ENCODE measurements around the gene MAP2K6. TPM values are rescaled to one million over a fixed set of nuclear protein-coding genes. Genes with fewer than 3 reads are reported as not detected.
A peak's percentile ranks its signal among the peaks of the same experiment; 100 is the strongest.

Gene MAP2K6
- total RNA-seq, 1 experiment from 2014 or later, result 43.0 TPM

GRCh38 chr17:69451416-69452394 lies 37.2 kb downstream of the MAP2K6 start:
- peak; percentile 46 for ATAC-seq
- DNase-seq (ENCODE audit: low spot score), result no peak
- ChIA-PET CTCF (interaction anchor here (0.8 to 2.0 kb wide), 7 partner anchors 9 to 559 kb away, joined by 3 to 6 read pairs (median 4); partner anchors contain the start of gene MAP2K6), POLR2A (interaction anchor here (0.7 to 1.3 kb wide), 2 partner anchors 10 to 21 kb away, joined by 3 to 5 read pairs; no protein-coding TSS in a partner anchor)
- H3K4me3 Mint-ChIP-seq, result peak overlapping the region; percentile 10
- peaks cover 1% of the 10 kb centered on the region for H3K36me3 Mint-ChIP-seq
- no peak for TF ChIP-seq OVOL2 (CRISPR knock-in tag; IDR thresholded peaks at IDR 0.05; ENCODE audit: borderline replicate concordance)
- TF ChIP-seq MAX (CRISPR knock-in tag; IDR thresholded peaks at IDR 0.05), result peak; percentile 20; the same call in 1 of the 2 replicates
- no peak for TF ChIP-seq PREB (CRISPR knock-in tag; IDR thresholded peaks at IDR 0.05; ENCODE audit: borderline replicate concordance)
- TF ChIP-seq NFE2L1 (CRISPR knock-in tag; IDR thresholded peaks at IDR 0.05), result no peak
- TF ChIP-seq, protein P1, sequence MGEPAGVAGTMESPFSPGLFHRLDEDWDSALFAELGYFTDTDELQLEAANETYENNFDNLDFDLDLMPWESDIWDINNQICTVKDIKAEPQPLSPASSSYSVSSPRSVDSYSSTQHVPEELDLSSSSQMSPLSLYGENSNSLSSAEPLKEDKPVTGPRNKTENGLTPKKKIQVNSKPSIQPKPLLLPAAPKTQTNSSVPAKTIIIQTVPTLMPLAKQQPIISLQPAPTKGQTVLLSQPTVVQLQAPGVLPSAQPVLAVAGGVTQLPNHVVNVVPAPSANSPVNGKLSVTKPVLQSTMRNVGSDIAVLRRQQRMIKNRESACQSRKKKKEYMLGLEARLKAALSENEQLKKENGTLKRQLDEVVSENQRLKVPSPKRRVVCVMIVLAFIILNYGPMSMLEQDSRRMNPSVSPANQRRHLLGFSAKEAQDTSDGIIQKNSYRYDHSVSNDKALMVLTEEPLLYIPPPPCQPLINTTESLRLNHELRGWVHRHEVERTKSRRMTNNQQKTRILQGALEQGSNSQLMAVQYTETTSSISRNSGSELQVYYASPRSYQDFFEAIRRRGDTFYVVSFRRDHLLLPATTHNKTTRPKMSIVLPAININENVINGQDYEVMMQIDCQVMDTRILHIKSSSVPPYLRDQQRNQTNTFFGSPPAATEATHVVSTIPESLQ (CRISPR knock-in tag; IDR thresholded peaks at IDR 0.05), result no peak
- TF ChIP-seq, protein P2, sequence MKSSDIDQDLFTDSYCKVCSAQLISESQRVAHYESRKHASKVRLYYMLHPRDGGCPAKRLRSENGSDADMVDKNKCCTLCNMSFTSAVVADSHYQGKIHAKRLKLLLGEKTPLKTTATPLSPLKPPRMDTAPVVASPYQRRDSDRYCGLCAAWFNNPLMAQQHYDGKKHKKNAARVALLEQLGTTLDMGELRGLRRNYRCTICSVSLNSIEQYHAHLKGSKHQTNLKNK (CRISPR knock-in tag; IDR thresholded peaks at IDR 0.05), result no peak
- no peak for TF ChIP-seq JUN (CRISPR knock-in tag; IDR thresholded peaks at IDR 0.05)
- peak overlapping the region; percentile 98 for H3K27ac Mint-ChIP-seq
- no peaks in the 10 kb centered on the region; the same call in 1 of the 2 replicates for H3K9me3 Mint-ChIP-seq
- no peaks in the 10 kb centered on the region for H3K27me3 Mint-ChIP-seq (ENCODE audit: low read depth)
- H3K4me1 Mint-ChIP-seq, result peaks cover 82% of the 10 kb centered on the region

DNA sequence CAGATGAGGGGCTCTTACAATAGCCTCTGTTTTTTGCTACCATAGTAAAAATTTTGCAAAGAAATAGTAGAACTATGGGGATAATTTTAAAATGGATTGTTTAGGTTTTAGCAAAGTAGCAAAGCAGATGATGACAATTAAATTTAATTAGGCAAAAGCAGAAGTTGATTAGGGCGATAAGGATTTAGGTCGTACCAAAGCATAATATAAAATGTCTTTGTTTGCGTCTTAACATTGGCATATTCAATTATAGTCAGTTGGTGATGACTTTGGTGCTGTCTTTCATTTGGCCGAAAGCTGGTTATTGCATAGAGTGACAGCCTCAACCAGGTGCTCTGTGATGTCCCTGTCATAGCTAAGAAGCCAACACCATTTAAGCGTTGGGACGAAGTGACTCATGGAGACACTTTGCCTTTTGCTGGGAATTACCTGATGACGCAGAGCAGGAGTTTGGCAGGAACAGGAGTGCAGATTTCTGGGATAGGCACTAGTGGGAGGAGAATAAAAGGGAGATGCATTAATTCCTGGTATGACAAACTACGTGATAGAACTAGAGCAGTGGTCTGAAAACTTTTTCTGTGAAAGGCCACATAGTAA lies 38.3 kb downstream of the MAP2K6 start:
- DNase-seq (ENCODE audit: low spot score), result no peak
- ATAC-seq, result no peak
- Mint-ChIP-seq H3K36me3 (peaks cover 4% of the 10 kb centered on the region), H3K4me1 (peaks cover 85% of the 10 kb centered on the region), H3K27me3 (ENCODE audit: low read depth) (no peaks in the 10 kb centered on the region), H3K27ac (peak overlapping the region; percentile 64; the same call in 1 of the 2 replicates), H3K9me3 (no peaks in the 10 kb centered on the region; the same call in 1 of the 2 replicates), H3K4me3 (peak overlapping the region; percentile 10)
- TF ChIP-seq GTF2I (CRISPR knock-in tag; conservative IDR thresholded peaks at IDR 0.05) (no peak), ZNF425 (CRISPR knock-in tag; conservative IDR thresholded peaks at IDR 0.05) (no peak), ZSCAN18 (CRISPR knock-in tag; IDR thresholded peaks at IDR 0.05) (no peak), MXD4 (CRISPR knock-in tag; IDR thresholded peaks at IDR 0.05; ENCODE audit: borderline replicate concordance) (no peak), SOX15 (CRISPR knock-in tag; IDR thresholded peaks at IDR 0.05) (no peak), ZNF121 (CRISPR knock-in tag; IDR thresholded peaks at IDR 0.05) (no peak)
- TF ChIP-seq, protein P3, sequence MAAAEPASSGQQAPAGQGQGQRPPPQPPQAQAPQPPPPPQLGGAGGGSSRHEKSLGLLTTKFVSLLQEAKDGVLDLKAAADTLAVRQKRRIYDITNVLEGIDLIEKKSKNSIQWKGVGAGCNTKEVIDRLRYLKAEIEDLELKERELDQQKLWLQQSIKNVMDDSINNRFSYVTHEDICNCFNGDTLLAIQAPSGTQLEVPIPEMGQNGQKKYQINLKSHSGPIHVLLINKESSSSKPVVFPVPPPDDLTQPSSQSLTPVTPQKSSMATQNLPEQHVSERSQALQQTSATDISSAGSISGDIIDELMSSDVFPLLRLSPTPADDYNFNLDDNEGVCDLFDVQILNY (CRISPR knock-in tag; IDR thresholded peaks at IDR 0.05), result no peak
- TF ChIP-seq, protein P4, sequence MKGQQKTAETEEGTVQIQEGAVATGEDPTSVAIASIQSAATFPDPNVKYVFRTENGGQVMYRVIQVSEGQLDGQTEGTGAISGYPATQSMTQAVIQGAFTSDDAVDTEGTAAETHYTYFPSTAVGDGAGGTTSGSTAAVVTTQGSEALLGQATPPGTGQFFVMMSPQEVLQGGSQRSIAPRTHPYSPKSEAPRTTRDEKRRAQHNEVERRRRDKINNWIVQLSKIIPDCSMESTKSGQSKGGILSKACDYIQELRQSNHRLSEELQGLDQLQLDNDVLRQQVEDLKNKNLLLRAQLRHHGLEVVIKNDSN (CRISPR knock-in tag; IDR thresholded peaks at IDR 0.05), result no peak
- CTCF ChIA-PET, result interaction anchor here (1.7 to 2.0 kb wide), 2 partner anchors 8 to 38 kb away, joined by 4 to 6 read pairs; partner anchors contain the start of gene MAP2K6
- POLR2A ChIA-PET, result no interaction called here
